GM23338 (cell line): Measurements from ENCODE around the gene RPP38. TPM values are rescaled to one million over a fixed set of nuclear protein-coding genes. Genes with fewer than 3 reads are reported as not detected.

ENCODE experiments used
- ATAC-seq: fragments of 200-7000 bp; cut with Tn5 transposase; 3 replicates; pipeline ENCODE4 v1.9.1; 2020
- DNase-seq: peaks from one replicate; pipeline ENCODE4 v3.0.0-alpha.2; 2015; ENCODE audit warnings: low spot score
- H2AFZ ChIP-seq: fragments of 200-600 bp; sonication (generic); 2 replicates; pipeline ENCODE4 v1.8.0; 2016; ENCODE audit warnings: antibody characterized with exemption, mild to moderate bottlenecking, moderate library complexity
- H3F3A ChIP-seq: fragments of 200-600 bp; sonication (generic); replicated peaks from 2 replicates; pipeline ENCODE4 v1.8.0; 2017; ENCODE audit warnings: antibody characterized with exemption, mixed run types, low read depth
- H3K27ac ChIP-seq: fragments of 200-600 bp; sonication (generic); 2 replicates; pipeline ENCODE4 v1.6.1; 2016; ENCODE audit warnings: low read depth
- H3K27me3 ChIP-seq: fragments of 200-600 bp; sonication (generic); 2 replicates; pipeline ENCODE4 v1.8.0; 2016; ENCODE audit warnings: mild to moderate bottlenecking, mixed run types, moderate library complexity; ENCODE audit not compliant: insufficient read depth
- H3K36me3 ChIP-seq: fragments of 200-600 bp; sonication (generic); 2 replicates; pipeline ENCODE4 v1.8.0; 2016; ENCODE audit warnings: mild to moderate bottlenecking; ENCODE audit not compliant: insufficient read depth
- H3K4me1 ChIP-seq: fragments of 200-600 bp; sonication (generic); 2 replicates; pipeline ENCODE4 v1.8.0; 2016; ENCODE audit warnings: mild to moderate bottlenecking, moderate library complexity; ENCODE audit not compliant: insufficient read depth
- H3K4me2 ChIP-seq: fragments of 200-600 bp; sonication (generic); 2 replicates; pipeline ENCODE4 v1.7.1; 2017; ENCODE audit warnings: mixed run types
- H3K4me3 ChIP-seq: fragments of 200-600 bp; sonication (generic); 2 replicates; pipeline ENCODE4 v1.6.1; 2016; ENCODE audit warnings: mixed run types
- H3K79me2 ChIP-seq: fragments of 200-600 bp; sonication (generic); replicated peaks from 2 replicates; pipeline ENCODE4 v1.8.0; 2017; ENCODE audit warnings: mild to moderate bottlenecking; ENCODE audit not compliant: insufficient read depth
- H3K9me2 ChIP-seq: fragments of 200-600 bp; sonication (generic); 2 replicates; pipeline ENCODE4 v1.8.0; 2017; ENCODE audit not compliant: insufficient read depth
- H4K20me1 ChIP-seq: fragments of 200-600 bp; sonication (generic); replicated peaks from 2 replicates; pipeline ENCODE4 v1.8.0; 2017; ENCODE audit warnings: mild to moderate bottlenecking; ENCODE audit not compliant: insufficient read depth
- H3K27ac Mint-ChIP-seq: 2 replicates; pipeline ENCODE4 v1.8.0; 2020; ENCODE audit warnings: inconsistent platforms, mild to moderate bottlenecking, moderate library complexity, mixed read lengths
- H3K27me3 Mint-ChIP-seq: 3 replicates; pipeline ENCODE4 v1.8.0; 2022; ENCODE audit warnings: low read depth, mild to moderate bottlenecking, moderate library complexity, mixed read lengths, inconsistent platforms; ENCODE audit not compliant: insufficient read depth, poor library complexity
- H3K36me3 Mint-ChIP-seq: 3 replicates; pipeline ENCODE4 v1.8.0; 2021; ENCODE audit warnings: low read depth, mild to moderate bottlenecking, inconsistent platforms, moderate library complexity, mixed read lengths
- H3K4me1 Mint-ChIP-seq: 3 replicates; pipeline ENCODE4 v1.8.0; 2020; ENCODE audit warnings: mild to moderate bottlenecking, inconsistent platforms, mixed read lengths
- H3K4me3 Mint-ChIP-seq: 3 replicates; pipeline ENCODE4 v1.8.0; 2021; ENCODE audit warnings: moderate library complexity, mild to moderate bottlenecking, inconsistent platforms, mixed read lengths
- H3K9me3 Mint-ChIP-seq: 3 replicates; pipeline ENCODE4 v1.8.0; 2020; ENCODE audit warnings: moderate library complexity, mild to moderate bottlenecking, inconsistent platforms, mixed read lengths
- CREB1 ChIP-seq: fragments of 250-450 bp; sonication (Bioruptor Pico); IDR thresholded peaks from 2 replicates; pipeline ENCODE4 v1.5.0; 2020; ENCODE audit warnings: low read depth, mild to moderate bottlenecking, moderate library complexity
- EZH2 ChIP-seq: fragments of 200-600 bp; sonication (generic); IDR thresholded peaks from one replicate; pipeline ENCODE4 v1.8.0; 2017; ENCODE audit warnings: antibody characterized with exemption, mild to moderate bottlenecking, low read depth; ENCODE audit not compliant: unreplicated experiment
- EZH2phosphoT487 ChIP-seq: fragments of 200-600 bp; sonication (generic); IDR thresholded peaks from one replicate; pipeline ENCODE4 v1.8.1; 2018; ENCODE audit warnings: antibody characterized with exemption; ENCODE audit not compliant: unreplicated experiment
- JUNB ChIP-seq: IDR thresholded peaks from one replicate; pipeline ENCODE4 v1.6.1; 2016; ENCODE audit warnings: antibody characterized with exemption; ENCODE audit not compliant: unreplicated experiment
- STAT1 ChIP-seq: IDR thresholded peaks from one replicate; pipeline ENCODE4 v1.6.1; 2016; ENCODE audit warnings: antibody characterized with exemption; ENCODE audit not compliant: unreplicated experiment
- ZNF114 ChIP-seq: fragments of 250-450 bp; sonication (Bioruptor Pico); IDR thresholded peaks from 2 replicates; pipeline ENCODE4 v1.5.0; 2020; ENCODE audit warnings: mild to moderate bottlenecking, moderate library complexity
- ZNF331 ChIP-seq: fragments of 250-450 bp; sonication (Bioruptor Pico); IDR thresholded peaks from 2 replicates; pipeline ENCODE4 v1.5.0; 2020; ENCODE audit warnings: low read depth, mild to moderate bottlenecking, moderate library complexity
- polyA plus RNA-seq: library from polyadenylated mRNA; unstranded; fragments of >200 nt; fragmentation: Nextera tagmentation; extraction: Ambion mirVana; gene quantifications from 2 replicates; pipeline ENCODE4 v1.2.1, GENCODE V29; 2016
- total RNA-seq: library from RNA; depleted of rRNA; stranded (reverse); fragments of >200 nt; shearing (Covaris generic); gene quantifications from 2 replicates; pipeline ENCODE4 v1.2.3, GENCODE V29; 2014
- TF ChIP-seq, protein P1 (sequence below): fragments of 250-450 bp; sonication (Bioruptor Pico); IDR thresholded peaks from 2 replicates; pipeline ENCODE4 v1.5.0; 2020; ENCODE audit warnings: mild to moderate bottlenecking, moderate library complexity
- TF ChIP-seq, protein P2 (sequence below): IDR thresholded peaks from 2 replicates; pipeline ENCODE4 v1.6.1; 2016; ENCODE audit warnings: antibody characterized with exemption

RPP38 gene
- total and polyA plus RNA-seq, 2 experiments from 2014 or later = 20.1 to 50.7 TPM

DNA sequence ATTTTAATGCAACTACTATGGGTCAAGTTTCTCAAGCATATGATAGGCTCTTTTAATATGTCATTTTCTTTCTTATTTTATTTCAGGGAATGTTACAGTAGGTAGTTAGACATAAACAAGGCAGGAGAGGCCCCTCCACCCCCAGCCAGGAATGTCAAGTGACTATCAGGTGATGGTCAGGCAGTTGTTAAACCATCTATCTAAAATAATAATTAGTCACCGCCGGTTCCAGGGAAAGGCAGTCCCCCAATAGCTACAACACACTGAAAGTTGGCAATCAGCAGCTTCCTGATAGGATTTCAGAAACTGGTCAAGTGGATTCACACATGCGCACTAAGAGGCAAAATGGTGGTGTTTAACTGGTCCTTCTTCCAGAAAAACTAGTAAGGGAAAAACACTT, 44.1 kb upstream of the RPP38 start (continued):
- TF ChIP-seq, protein P1, sequence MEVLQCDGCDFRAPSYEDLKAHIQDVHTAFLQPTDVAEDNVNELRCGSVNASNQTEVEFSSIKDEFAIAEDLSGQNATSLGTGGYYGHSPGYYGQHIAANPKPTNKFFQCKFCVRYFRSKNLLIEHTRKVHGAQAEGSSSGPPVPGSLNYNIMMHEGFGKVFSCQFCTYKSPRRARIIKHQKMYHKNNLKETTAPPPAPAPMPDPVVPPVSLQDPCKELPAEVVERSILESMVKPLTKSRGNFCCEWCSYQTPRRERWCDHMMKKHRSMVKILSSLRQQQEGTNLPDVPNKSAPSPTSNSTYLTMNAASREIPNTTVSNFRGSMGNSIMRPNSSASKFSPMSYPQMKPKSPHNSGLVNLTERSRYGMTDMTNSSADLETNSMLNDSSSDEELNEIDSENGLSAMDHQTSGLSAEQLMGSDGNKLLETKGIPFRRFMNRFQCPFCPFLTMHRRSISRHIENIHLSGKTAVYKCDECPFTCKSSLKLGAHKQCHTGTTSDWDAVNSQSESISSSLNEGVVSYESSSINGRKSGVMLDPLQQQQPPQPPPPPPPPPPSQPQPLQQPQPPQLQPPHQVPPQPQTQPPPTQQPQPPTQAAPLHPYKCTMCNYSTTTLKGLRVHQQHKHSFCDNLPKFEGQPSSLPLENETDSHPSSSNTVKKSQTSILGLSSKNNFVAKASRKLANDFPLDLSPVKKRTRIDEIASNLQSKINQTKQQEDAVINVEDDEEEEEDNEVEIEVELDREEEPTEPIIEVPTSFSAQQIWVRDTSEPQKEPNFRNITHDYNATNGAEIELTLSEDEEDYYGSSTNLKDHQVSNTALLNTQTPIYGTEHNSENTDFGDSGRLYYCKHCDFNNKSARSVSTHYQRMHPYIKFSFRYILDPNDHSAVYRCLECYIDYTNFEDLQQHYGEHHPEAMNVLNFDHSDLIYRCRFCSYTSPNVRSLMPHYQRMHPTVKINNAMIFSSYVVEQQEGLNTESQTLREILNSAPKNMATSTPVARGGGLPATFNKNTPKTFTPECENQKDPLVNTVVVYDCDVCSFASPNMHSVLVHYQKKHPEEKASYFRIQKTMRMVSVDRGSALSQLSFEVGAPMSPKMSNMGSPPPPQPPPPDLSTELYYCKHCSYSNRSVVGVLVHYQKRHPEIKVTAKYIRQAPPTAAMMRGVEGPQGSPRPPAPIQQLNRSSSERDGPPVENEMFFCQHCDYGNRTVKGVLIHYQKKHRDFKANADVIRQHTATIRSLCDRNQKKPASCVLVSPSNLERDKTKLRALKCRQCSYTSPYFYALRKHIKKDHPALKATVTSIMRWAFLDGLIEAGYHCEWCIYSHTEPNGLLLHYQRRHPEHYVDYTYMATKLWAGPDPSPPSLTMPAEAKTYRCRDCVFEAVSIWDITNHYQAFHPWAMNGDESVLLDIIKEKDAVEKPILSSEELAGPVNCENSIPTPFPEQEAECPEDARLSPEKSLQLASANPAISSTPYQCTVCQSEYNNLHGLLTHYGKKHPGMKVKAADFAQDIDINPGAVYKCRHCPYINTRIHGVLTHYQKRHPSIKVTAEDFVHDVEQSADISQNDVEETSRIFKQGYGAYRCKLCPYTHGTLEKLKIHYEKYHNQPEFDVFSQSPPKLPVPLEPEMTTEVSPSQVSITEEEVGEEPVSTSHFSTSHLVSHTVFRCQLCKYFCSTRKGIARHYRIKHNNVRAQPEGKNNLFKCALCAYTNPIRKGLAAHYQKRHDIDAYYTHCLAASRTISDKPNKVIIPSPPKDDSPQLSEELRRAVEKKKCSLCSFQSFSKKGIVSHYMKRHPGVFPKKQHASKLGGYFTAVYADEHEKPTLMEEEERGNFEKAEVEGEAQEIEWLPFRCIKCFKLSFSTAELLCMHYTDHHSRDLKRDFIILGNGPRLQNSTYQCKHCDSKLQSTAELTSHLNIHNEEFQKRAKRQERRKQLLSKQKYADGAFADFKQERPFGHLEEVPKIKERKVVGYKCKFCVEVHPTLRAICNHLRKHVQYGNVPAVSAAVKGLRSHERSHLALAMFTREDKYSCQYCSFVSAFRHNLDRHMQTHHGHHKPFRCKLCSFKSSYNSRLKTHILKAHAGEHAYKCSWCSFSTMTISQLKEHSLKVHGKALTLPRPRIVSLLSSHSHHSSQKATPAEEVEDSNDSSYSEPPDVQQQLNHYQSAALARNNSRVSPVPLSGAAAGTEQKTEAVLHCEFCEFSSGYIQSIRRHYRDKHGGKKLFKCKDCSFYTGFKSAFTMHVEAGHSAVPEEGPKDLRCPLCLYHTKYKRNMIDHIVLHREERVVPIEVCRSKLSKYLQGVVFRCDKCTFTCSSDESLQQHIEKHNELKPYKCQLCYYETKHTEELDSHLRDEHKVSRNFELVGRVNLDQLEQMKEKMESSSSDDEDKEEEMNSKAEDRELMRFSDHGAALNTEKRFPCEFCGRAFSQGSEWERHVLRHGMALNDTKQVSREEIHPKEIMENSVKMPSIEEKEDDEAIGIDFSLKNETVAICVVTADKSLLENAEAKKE = no peak
- TF ChIP-seq, protein P2, sequence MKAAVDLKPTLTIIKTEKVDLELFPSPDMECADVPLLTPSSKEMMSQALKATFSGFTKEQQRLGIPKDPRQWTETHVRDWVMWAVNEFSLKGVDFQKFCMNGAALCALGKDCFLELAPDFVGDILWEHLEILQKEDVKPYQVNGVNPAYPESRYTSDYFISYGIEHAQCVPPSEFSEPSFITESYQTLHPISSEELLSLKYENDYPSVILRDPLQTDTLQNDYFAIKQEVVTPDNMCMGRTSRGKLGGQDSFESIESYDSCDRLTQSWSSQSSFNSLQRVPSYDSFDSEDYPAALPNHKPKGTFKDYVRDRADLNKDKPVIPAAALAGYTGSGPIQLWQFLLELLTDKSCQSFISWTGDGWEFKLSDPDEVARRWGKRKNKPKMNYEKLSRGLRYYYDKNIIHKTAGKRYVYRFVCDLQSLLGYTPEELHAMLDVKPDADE = no peak
- TF ChIP-seq ZNF114 (CRISPR knock-in tag) (no peak), CREB1 (CRISPR knock-in tag) (no peak), ZNF331 (CRISPR knock-in tag) (no peak), EZH2phosphoT487 (no peak), EZH2 (no peak), STAT1 (no peak)

DNA sequence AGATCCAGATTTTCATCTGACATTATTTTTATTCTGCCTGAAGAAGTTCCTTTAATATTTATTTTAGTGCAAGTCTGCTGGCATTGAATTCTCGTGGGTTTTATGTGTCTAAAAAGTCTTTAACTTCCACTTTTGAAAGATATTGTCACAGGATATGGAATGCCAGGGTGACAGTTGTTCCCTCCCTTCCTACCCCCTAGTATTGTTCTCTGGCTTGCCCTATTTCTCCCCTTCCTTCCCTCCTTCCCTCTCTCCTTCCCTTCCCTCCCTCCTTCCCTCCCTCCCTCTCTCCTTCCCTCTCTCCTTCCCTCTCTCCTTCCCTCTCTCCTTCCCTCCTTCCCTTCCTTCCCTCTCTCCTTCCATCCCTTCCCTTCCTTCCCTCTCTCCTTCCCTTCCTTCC, 38.5 kb upstream of the RPP38 start:
- no peaks in the 10 kb centered on the region for H3K4me1 Mint-ChIP-seq
- ATAC-seq (no peak), DNase-seq (no peak)
- Histone ChIP-seq H3K27ac (no peak overlapping the region), H4K20me1 (no peaks in the 10 kb centered on the region), H3K4me3 (no peak overlapping the region), H3K36me3 (no peaks in the 10 kb centered on the region), H3K4me2 (no peak overlapping the region), H3K4me1 (no peaks in the 10 kb centered on the region), H3K79me2 (no peaks in the 10 kb centered on the region), H3K9me2 (no peaks in the 10 kb centered on the region), H2AFZ (no peak overlapping the region), H3K27me3 (no peaks in the 10 kb centered on the region), H3F3A (no peaks in the 10 kb centered on the region)
- no peak overlapping the region for H3K27ac Mint-ChIP-seq
- H3K4me3 Mint-ChIP-seq = no peak overlapping the region
- peaks cover 4% of the 10 kb centered on the region; the same call in 1 of the 3 replicates for H3K36me3 Mint-ChIP-seq
- peaks cover 2% of the 10 kb centered on the region for H3K27me3 Mint-ChIP-seq
- H3K9me3 Mint-ChIP-seq = peaks cover 19% of the 10 kb centered on the region
- TF ChIP-seq, protein P2 = no peak
- no peak for TF ChIP-seq ZNF331 (CRISPR knock-in tag)
- no peak for TF ChIP-seq JUNB
- TF ChIP-seq ZNF114 (CRISPR knock-in tag) = no peak
